Activated T-cell treated with anti-CD3 and anti-CD28 coated beads for 24 hours (primary cell): ENCODE measurements around the gene C10orf62.

Source experiments
- DNase-seq: peaks from one replicate; pipeline ENCODE4 v3.0.0-alpha.2; 2020; ENCODE audit warnings: low read depth

The C10orf62 gene

DNA sequence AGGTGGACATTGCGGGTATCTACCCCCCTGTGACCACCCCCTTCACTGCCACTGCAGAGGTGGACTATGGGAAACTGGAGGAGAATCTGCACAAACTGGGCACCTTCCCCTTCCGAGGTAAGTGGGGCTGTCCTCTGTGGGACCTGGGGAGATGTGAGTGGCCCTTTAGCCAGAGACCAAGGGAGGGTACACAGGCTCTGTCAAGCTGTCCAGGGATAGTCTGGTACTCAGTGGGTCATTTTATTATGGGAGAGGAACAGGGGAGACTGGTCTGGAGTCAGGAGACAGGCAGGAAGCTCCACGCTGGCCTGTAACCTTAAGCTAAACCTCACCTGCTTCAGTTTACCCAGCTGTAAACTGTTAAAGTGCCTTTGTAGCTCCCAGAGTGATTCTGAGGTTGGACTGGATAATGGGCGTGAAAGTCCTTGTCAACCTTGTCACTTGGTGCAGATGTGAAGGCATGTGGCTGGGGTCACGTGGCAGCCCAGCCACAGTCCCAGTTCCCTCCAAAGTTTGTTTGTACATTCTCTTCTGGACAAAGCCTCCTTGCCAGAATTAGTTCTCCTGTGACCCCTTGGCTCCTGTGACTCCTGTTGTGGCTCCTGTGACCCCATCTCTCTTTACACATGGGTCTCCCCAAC, 4.6 kb upstream of the C10orf62 start:
- DNase-seq = no peak

DNA sequence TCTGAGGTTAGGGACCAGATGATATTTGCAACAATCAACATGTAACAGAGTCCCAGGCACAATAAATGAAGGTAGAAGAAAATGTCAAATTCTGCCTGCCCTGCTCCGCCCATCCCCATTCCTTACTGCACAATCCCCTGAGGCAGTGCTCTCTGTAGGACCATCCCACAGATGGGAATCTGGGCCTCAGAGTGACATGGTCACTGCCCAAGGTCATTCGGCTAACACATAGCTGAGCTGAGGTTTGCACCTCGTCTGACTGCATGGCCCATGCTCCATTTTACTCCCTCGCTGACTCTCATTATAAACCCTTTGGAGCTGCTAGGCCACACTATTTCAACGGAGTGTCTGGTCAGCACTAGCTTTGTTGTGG, 4.1 kb upstream of the C10orf62 start:
- no peak for DNase-seq

DNA sequence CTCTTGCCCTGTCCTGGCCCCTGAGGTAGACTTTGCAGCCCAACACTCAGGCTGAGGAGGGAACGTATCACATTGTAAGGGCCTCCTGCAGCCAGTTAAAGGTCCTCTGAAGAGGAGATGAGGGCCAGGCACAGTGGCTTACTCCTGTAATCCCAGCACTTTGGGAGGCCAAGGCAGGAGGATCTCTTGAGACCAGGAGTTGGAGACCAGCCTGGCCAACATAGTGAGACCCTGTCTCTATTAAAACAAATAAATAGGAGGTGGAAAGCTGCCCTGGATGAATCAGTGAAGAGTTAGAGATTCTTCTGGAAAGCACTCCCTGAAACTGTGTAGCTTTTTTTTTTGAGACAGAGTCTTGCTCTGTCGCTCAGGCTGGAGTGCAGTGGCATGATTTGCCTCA, 2.3 kb upstream of the C10orf62 start:
- DNase-seq = no peak

DNA sequence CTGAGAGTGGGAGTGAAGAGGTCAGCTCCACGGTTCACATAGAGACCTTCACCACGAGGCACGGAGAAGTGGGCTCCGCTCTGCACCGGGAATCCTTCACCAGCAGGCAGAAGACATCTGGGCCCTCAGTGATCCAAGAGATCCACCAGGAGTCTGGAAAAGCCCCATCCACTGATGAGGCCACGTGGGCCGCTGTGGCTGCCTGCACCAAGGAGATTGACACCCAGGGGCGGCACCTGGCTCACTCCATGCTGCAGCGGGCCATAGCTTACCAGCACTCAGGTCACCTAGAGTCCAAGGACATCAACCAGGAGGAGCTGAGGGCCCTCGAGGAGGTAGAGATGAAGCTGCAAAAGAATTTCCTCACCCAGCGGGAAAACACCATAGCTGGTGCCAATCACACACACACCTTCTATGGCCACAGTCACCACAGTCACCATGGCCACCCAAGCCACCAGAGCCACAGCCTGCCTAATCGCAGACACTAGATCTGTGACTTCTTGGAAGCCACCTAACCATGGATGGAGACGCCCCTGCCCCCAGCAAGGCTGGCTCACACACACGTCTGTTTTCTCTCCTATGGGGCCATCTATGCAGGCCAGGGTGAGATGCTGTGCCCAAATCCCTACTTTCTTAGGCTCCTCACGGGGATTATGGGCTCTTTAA, 694 bp downstream of the C10orf62 start:
- DNase-seq = no peak

DNA sequence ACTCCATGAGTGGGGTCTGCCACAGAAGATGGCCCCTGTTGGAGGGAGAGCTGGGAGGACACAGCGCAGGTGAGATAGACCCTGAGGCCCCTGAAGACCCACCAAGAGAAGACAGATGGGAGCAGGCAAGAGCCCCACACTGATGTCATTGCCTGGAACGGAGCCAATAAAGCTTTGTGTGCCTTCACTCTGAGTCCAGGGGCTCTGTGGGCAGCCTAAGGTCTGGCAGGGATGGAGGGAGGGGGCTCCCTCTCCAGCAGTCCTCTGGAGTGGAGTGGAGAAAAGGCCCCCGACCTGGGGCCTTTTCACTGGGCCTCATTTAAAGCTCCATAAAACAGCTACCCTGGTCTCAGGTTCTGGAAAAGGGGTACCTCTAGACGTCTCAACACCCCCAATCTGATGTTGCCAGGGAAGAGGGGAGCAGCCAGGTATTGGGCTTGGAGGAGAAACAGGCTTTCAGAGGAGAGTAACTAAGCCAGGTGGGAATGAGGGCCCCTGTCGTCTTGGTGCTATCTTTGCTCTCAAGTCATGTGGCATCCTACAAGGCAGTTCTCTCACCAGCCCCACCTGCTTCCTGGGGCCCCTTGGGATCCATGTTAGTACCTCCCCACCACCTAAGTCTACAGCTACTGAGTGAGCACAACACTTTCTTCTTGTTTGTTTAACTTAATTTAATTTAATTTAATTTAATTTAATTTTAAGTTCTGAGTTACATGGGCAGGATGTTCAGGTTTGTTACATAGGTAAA, 1.4 kb downstream of the C10orf62 start:
- DNase-seq = no peak

DNA sequence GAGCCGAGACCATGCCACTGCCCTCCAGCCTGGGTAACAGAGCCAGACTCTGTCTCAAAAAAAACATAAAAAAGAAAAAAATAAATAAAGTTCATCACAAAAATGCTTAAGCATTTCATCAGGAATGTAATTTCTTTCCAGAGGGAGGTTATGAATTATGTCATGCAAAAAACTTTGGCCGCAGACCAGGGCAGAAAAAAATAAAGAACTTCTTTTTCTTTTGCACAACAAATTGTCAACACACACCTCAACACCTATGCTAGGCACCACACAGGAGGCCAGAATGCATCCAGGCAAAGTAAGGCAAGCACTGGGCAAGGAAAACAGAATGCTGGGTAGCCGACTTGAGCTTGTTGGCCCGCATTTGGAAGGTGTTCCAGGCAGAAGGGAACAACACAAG, 3.9 kb downstream of the C10orf62 start:
- DNase-seq = no peak

DNA sequence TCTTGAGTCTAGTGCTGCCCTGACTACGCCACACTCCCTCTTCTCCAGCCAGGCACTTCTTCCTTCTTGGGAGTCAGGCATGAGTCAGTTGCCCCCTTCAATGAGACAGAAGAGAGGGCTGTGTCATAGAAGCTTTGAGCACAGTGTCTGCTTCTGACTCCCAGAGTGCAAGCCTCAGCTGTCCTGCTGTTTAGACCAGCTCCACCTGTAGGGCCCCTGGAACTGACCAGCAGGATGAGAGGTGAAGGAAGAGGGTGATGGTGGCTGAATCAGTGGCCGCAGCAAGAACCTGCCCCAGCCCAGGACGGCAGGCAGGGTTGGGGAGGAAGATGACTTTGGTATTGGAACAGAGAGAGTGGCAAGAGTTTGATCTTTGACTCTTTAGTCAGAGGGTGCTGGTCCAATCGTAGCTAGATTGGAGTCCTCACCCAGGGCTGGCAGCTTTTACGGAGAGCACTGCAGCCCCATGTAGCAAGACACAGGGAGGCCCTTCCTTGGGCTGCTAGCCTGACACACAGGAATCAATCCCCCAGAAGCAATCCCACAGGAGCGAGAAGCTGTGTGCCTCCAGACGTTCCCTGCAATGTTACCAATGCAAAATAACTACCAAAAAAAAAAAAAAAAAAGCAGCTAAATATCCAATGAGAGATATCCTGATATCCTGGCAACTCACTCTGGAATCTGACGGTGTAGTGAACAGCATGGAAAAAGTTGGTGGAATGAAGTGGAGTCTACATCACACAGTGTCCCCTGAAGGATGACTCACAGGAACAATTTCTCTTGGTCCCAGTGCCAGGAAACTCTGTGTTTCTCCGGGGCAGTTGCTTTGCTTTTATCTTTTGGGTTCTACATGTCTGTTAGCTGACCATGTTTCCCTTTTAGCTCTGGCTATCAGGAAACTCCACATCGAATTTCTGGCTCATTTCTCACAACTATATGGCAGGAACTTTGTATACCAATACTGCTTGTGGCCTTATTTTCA, 6.9 kb downstream of the C10orf62 start:
- no peak for DNase-seq

DNA sequence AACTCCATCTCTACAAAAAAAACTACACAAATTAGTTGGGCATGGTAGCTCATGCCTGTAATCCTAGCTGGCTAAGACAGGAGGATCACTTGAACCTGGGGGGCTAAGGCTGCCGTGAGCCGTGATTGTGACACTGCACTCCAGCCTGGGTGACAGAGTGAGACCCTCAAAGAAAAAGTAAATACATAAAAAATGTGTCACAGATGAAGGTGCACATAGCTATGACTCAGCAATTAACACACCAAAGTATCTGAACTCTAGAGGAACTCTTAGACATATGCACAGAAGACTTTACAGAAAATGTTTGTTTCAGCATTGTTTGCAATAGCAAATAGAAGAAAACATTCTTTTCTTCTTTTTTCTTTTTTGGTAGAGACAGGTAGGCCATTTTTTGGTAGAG, 8.3 kb downstream of the C10orf62 start:
- no peak for DNase-seq

DNA sequence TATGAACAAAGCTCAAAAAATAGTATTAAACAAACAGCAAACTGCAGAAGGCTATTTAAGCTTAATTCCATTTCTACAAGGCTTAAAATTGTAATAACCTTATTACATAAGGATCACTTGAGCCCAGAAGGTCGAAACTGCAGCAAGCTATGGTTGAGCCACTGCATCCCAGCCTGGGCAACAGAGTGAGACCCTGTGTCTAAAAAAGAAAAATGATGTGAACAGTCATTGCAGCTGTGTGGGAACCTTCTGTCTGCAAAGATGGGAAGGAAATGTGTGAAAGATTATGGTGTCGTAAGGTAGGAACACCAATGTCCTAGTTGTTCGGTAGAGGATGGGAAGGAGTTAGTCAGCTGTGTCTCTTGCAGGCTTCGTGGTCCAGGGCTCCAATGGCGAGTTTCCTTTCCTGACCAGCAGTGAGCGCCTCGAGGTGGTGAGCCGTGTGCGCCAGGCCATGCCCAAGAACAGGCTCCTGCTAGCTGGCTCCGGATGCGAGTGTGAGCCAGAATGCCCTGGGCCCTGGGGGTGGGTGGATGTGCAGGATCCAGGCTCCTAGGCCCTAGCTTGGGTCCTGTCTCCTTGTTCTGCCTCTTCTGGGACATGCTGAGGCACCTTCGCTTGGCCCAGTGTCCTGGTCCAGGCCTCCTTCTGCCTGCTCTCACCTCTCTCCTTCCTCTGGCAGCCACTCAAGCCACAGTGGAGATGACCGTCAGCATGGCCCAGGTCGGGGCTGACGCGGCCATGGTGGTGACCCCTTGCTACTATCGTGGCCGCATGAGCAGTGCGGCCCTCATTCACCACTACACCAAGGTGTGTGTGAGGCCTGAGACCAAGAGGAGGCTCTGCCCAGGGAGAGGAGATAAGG, 9.1 kb downstream of the C10orf62 start:
- DNase-seq = no peak

DNA sequence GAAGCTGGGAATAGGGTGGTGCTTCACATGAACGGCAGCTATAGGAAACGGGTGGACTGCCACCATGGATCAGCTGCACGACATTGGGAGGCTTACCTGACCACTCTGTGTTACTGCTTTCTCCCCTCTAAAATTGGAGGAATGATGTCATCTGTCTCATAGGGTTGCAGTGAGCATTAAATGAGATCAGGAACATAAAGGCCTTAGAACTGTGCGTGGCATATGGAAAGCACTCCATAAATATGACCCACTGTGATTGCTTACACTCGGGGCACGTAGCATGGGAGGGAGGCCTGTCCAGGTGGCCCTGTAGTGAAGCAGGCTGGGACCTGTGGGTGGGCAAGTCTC, 9.7 kb downstream of the C10orf62 start:
- no peak for DNase-seq

DNA sequence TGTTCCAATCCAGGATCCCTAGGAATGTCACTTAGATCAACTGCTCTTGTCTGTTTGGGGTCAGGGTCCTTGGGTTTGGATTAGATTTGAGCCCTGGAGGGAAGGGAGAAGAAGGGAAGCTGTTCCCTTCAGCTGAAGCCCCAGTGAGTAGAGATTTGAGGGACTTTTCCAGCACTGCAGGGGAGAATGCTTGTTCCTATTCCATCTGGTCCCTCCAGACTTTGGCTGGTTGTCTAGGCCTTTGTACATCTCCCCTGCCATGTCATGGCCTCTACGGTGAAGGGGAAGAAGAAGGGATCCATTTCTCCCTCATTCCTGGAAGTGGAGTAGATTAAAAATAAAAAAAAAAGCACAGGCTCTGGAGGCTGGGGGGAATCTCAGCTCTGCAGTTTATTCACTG, 11.1 kb downstream of the C10orf62 start:
- no peak for DNase-seq

DNA sequence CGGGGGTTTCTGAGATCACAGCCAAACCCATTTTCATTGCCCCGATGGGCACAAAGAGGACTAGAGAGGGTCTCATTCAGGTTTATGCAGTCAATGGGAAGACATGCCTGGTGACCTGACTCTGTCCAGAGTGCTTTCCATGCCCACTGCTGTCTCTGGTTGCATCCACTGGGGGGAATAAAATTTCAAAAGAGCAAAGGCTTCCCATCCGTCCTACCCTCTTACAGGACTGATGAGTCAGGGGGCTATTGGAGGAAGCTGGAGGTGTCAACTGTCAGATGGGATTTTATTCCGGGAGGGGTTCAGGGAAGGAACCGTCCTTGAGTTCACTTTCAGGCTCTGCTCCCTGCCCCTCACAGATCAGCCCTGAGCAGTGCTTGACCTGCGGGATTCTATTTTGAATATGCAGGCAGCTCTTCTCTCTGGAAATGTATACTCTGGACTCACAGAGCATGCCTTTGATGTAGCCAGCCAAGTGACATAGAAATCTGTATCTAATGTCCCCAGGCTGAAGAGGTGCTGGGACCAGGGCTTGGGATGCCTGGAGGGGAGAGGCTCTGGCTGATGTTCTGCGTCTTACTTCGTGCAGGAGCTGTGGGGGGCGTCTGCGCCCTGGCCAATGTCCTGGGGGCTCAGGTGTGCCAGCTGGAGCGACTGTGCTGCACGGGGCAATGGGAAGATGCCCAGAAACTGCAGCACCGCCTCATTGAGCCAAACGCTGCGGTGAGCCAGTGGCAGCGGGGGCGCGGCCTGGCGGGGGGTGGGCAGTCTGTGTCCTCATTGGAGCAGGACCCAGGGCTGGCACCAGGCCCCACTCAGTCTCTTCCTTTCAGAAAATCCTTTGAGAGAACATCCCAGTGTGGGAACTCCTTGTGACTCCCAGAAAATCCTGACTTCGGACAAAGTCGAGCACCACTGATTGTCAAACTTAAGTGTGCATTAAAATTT, 12.0 kb downstream of the C10orf62 start:
- DNase-seq = no peak

DNA sequence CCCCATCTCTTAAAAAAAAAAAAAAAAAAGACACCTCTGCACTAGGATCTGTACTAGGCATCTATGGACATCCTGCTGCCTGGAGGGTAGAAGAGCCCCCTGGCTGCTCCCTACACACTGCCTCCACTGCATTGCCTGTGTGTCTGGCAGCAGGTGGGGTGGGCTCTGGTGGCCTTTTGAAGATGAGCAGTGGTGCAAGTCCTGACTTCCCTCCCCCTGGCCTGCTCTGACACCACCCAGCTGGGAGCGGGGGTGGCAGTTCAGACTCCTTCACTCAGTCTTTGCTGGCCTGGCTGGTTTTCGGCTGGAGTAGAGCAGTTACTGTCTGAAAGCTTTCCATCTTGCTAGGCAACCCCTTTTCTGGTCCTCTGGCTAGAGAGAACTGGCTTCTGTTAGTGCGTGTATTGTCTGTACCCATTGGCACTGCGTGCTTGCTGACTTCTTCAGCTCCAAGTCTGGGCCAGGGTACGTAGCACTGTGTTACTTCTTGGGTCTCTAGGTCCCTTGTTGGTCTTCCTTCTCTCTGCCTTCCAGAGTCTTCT, 17.6 kb downstream of the C10orf62 start:
- DNase-seq = no peak

DNA sequence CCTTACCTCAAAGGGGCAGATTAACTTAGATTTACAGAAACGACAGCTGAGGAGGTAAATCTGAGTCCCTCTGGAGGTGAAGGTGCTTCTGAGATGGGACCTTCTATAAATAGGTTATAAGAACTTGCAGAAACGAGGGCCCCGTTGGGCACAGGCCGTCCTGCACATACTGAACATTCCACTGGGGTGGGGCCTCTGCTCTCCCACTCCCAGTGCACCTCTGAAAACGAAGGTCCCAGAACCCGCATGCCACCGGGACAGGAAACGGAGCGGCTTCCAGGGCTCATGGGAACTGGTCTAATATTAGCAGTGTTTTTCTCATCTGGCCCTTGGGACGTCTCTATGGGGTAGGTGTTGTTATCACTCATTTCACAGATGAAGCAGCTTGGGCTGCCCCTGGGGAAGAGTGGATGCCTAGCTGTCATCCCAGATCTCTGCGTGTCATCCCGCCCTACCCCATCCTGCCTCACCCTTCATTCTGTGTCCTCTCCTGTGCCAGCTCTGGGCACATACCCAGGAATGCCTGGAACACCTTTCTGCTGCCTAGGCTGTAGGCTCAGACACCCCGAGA, 19.6 kb downstream of the C10orf62 start:
- DNase-seq = no peak

DNA sequence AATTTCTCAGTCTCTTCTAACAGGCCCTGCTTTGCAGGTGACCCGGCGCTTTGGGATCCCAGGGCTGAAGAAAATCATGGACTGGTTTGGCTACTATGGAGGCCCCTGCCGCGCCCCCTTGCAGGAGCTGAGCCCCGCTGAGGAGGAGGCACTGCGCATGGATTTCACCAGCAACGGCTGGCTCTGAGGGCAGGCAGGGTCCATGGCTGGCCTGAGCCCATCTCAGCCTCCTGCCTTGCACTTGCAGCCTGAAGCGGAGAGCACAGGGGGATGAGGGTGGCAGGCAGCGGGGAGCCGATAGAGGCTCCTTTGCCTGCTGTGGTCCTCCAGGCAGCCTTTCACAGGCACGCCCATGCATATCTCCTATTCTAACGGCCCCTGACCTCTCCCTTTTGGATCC, 22.0 kb downstream of the C10orf62 start:
- no peak for DNase-seq

DNA sequence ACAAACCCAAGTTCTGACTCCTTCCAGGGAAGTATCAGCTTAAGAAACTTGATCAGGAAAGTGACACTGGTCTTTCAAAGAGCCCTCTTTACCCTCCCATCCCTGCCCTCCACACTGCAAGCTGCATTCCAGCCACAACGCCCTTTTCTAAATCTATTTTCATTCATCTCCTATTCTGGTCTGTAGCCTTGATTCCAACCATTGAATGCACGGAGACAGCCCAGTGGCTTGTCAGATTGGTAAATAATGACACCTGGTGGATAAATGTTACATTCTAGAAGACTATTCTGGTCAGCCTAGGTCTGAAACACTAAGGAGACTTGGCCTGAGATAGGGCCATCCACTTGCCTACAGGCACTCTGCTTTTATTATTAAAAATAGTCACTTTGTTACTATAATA, 22.9 kb downstream of the C10orf62 start:
- no peak for DNase-seq

DNA sequence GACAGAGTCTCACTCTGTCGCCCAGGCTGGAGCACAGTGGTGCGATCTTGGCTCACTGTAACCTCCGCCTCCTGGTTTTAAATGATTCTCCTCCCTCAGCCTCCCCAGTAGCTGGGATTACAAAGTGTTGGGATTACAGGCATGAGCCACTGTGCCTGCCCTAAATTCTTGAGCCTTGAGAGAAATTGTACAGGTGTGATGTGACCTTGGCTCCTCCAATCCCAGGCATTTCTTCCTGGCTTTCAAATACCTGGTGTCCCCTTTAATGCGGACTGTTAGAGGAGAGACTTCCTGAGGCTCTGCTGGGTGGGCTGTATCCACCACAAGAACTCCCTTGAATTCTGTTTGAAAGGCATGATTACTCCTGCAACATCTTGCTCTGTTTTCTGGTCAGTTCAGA, 28.8 kb downstream of the C10orf62 start:
- DNase-seq = no peak

DNA sequence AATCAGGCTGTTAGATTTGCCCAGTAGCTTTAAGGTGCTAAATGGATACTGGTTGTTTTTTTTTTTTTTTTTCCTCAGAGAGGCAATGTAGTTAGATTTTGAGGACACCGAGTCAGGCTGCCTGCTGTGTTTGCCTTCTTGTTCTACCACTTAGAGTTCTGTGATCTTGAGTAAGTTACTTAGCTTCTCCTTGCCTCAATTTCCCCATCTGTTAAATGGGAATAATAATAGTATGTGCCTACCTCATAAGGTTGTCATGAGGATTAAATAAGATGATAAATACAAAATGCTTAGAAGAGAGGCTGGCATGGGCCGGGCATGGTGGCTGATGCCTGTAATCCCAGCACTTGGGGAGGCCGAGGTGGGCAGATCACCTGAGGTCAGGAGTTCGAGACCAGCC, 29.2 kb downstream of the C10orf62 start:
- DNase-seq = no peak

DNA sequence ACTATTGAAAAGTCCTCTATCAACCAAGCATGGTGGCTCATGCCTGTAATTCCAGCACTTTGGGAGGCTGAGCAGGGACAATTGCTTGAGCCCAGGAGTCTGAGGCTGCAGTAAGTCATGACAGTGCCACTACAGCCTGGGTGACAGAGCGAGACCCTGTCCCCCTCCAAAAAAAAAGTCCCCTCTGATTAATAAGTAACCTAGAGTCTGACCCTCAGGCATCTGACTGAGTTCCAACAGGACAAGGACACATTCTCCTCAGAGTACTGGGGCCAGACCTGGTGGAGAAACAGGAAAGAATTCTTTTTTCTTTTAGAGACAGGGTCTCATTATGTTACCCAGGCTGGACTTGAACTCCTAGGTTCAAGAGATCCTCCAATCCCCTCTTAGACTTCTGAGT, 33.8 kb downstream of the C10orf62 start:
- DNase-seq = no peak

DNA sequence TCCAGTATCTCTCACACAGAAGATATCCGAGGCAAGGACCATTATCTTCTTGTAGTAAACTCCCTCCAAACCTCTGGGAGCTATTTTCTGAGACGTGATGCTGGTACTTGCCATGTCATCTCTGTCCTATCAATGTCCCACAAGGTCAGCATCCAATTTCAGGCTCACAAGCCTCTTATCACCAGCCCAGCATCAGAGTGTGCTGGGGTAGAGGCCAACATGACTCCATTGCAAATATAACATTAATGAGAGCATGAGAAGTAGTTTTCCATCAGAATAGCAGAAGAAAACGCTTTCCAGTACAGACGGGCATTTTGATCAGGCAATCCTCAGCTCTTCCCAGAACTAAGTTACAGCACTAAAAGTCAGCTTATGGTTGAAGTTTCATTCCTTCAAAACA, 38.2 kb downstream of the C10orf62 start:
- no peak for DNase-seq
